Vagina (tissue), 2 donors: ENCODE results near the gene GPRC6A. TPM values are rescaled to one million over a fixed set of nuclear protein-coding genes. Genes with fewer than 3 reads are reported as not detected.

ENCODE experiments used
- DNase-seq, 2 donors: peaks; one replicate each; pipeline ENCODE4 v3.0.0-alpha.2; 2017; ENCODE audit errors: extremely low spot score in 2 of 2
- H3K27ac ChIP-seq: fragments of 200-600 bp; sonication (generic); one replicate; pipeline ENCODE4 v1.5.1; 2019
- H3K27me3 ChIP-seq: fragments of 200-600 bp; sonication (generic); one replicate; pipeline ENCODE4 v1.5.1; 2019
- H3K36me3 ChIP-seq, 2 donors: fragments of 200-600 bp; sonication (generic); one replicate each; pipeline ENCODE4 v1.5.1; 2017 to 2019
- H3K4me1 ChIP-seq: fragments of 200-600 bp; sonication (generic); one replicate; pipeline ENCODE4 v1.5.1; 2019
- H3K4me3 ChIP-seq, 2 donors: fragments of 200-600 bp; sonication (generic); 1 replicate in 1 of 2; 2 replicates in 1 of 2; pipeline ENCODE4 v1.5.1; 2016 to 2019
- H3K9me3 ChIP-seq: fragments of 200-600 bp; sonication (generic); one replicate; pipeline ENCODE4 v1.5.1; 2019
- CTCF ChIP-seq, 3 experiments: fragments of 450-650 bp in 2 of 3; fragments of 200-600 bp in 1 of 3; sonication (generic) in 1 of 3; IDR thresholded peaks; one replicate each; pipeline ENCODE4 v1.5.1; 2017 to 2019; ENCODE audit warnings: antibody characterized with exemption in 3 of 3, mild to moderate bottlenecking in 2 of 3, moderate library complexity in 2 of 3
- POLR2A ChIP-seq, 2 donors: fragments of 450-650 bp; IDR thresholded peaks; one replicate each; pipeline ENCODE4 v1.6.1; 2017; ENCODE audit warnings: antibody characterized with exemption in 2 of 2, mild to moderate bottlenecking in 2 of 2, moderate library complexity in 2 of 2
- POLR2AphosphoS5 ChIP-seq, 2 donors: sonication (generic); formaldehyde crosslinking; IDR thresholded peaks; one replicate each; pipeline ENCODE4 v1.9.0; 2017; ENCODE audit warnings: antibody characterized with exemption in 2 of 2, mild to moderate bottlenecking in 2 of 2, low read depth in 1 of 2; ENCODE audit not compliant: insufficient read depth in 1 of 2
- intact Hi-C: fragments of 100-400 bp; cut with DNase I; formaldehyde crosslinking; loops from one replicate; pipeline ENCODE4 v1.15.1; 2023
- total RNA-seq: library from RNA; depleted of rRNA; stranded (reverse); fragments of >200 nt; gene quantifications from one replicate; pipeline ENCODE4 v1.2.3, GENCODE V29; 2016

The GPRC6A gene
- total RNA-seq, 1 donor from 2014 or later: not detected

GRCh38 chr6:116763906-116764628, 64.8 kb downstream of the GPRC6A start:
- Histone ChIP-seq H3K4me1 (peaks cover 16% of the 10 kb centered on the region), H3K4me3 (peak overlapping the region; percentile 64 to 75), H3K27ac (peak overlapping the region; percentile 86), H3K9me3 (no peaks in the 10 kb centered on the region), H3K36me3 (no peaks in the 10 kb centered on the region), H3K27me3 (peaks cover 6% of the 10 kb centered on the region)
- intact Hi-C loops: no loop called here
- TF ChIP-seq CTCF (IDR thresholded peaks at IDR 0.05) (no peak), POLR2AphosphoS5 (IDR thresholded peaks at IDR 0.05; ENCODE audit: insufficient read depth in 1 of 2, low read depth in 1 of 2) (no peak), POLR2A (IDR thresholded peaks at IDR 0.05) (no peak)
- no peak for DNase-seq

GRCh38 chr6:116763048-116763447, 65.8 kb downstream of the GPRC6A start:
- H3K36me3 ChIP-seq: no peaks in the 10 kb centered on the region
- peaks cover 6% of the 10 kb centered on the region for H3K27me3 ChIP-seq
- no peak overlapping the region for H3K27ac ChIP-seq
- no peak overlapping the region for H3K4me3 ChIP-seq
- DNase-seq: no peak
- no peaks in the 10 kb centered on the region for H3K9me3 ChIP-seq
- H3K4me1 ChIP-seq: peaks cover 16% of the 10 kb centered on the region
- intact Hi-C loops: no loop called here
- TF ChIP-seq POLR2A (IDR thresholded peaks at IDR 0.05): no peak
- no peak for TF ChIP-seq POLR2AphosphoS5 (IDR thresholded peaks at IDR 0.05; ENCODE audit: insufficient read depth in 1 of 2, low read depth in 1 of 2)
- no peak for TF ChIP-seq CTCF (IDR thresholded peaks at IDR 0.05)

- Histone ChIP-seq H3K9me3 (no peaks in the 10 kb centered on the region), H3K27ac (no peak overlapping the region), H3K4me3 (no peak overlapping the region), H3K27me3 (peaks cover 6% of the 10 kb centered on the region), H3K4me1 (peaks cover 16% of the 10 kb centered on the region), H3K36me3 (no peaks in the 10 kb centered on the region)
- intact Hi-C loops: no loop called here
- DNase-seq: no peak
- no peak for TF ChIP-seq CTCF (IDR thresholded peaks at IDR 0.05)
- no peak for TF ChIP-seq POLR2AphosphoS5 (IDR thresholded peaks at IDR 0.05; ENCODE audit: insufficient read depth in 1 of 2, low read depth in 1 of 2)
- TF ChIP-seq POLR2A (IDR thresholded peaks at IDR 0.05): no peak
Observed at GRCh38 chr6:116762235-116762634, 66.6 kb downstream of the GPRC6A start.

GRCh38 chr6:116761779-116762178, 67.1 kb downstream of the GPRC6A start:
- no peaks in the 10 kb centered on the region for H3K9me3 ChIP-seq
- peaks cover 6% of the 10 kb centered on the region for H3K27me3 ChIP-seq
- TF ChIP-seq POLR2AphosphoS5 (IDR thresholded peaks at IDR 0.05; ENCODE audit: insufficient read depth in 1 of 2, low read depth in 1 of 2): no peak
- TF ChIP-seq CTCF (IDR thresholded peaks at IDR 0.05): no peak
- TF ChIP-seq POLR2A (IDR thresholded peaks at IDR 0.05): no peak
- H3K4me3 ChIP-seq: no peak overlapping the region
- intact Hi-C loops: no loop called here
- H3K27ac ChIP-seq: no peak overlapping the region
- H3K36me3 ChIP-seq: no peaks in the 10 kb centered on the region
- peaks cover 16% of the 10 kb centered on the region for H3K4me1 ChIP-seq
- no peak for DNase-seq

- Histone ChIP-seq H3K36me3 (no peaks in the 10 kb centered on the region), H3K9me3 (no peaks in the 10 kb centered on the region), H3K4me1 (no peaks in the 10 kb centered on the region), H3K27me3 (no peaks in the 10 kb centered on the region), H3K4me3 (no peak overlapping the region), H3K27ac (no peak overlapping the region)
- TF ChIP-seq POLR2A (IDR thresholded peaks at IDR 0.05) (no peak), POLR2AphosphoS5 (IDR thresholded peaks at IDR 0.05; ENCODE audit: insufficient read depth in 1 of 2, low read depth in 1 of 2) (no peak), CTCF (IDR thresholded peaks at IDR 0.05) (no peak)
- intact Hi-C loops: no loop called here
- DNase-seq: no peak
Observed at GRCh38 chr6:116745176-116745575, 83.7 kb downstream of the GPRC6A start.
